HEK293 (cell line): ENCODE results near the gene IL1RL2.

Experiments used
- CTCF ChIA-PET: fragments of 350-600 bp; formaldehyde crosslinking; extraction: SDS; loops from one replicate; lab custom pipeline; 2021; ENCODE audit warnings: antibody characterized with exemption; lab: Yijun Ruan, JAX
- POLR2A ChIA-PET: fragments of 300-600 bp; formaldehyde crosslinking; extraction: SDS; loops from one replicate; lab custom pipeline; 2020; ENCODE audit warnings: antibody characterized with exemption, inconsistent platforms; lab: Yijun Ruan, JAX
- H3K27ac ChIP-seq: fragments of 200-500 bp; sonication (Bioruptor generic); 2 replicates; pipeline ENCODE4 v1.5.1; 2014; ENCODE audit warnings: low read depth, low read length, control low read depth, inconsistent platforms; ENCODE audit errors: extremely low read depth
- H3K36me3 ChIP-seq, 2 experiments: fragments of 200-500 bp in 1 of 2; sonication (Bioruptor generic) in 1 of 2; 1 replicate in 1 of 2; 2 replicates in 1 of 2; pipeline ENCODE4 v1.5.1; 2014 to 2017; ENCODE audit warnings: inconsistent platforms in 2 of 2, low read length in 2 of 2; ENCODE audit not compliant: control insufficient read depth in 2 of 2, insufficient read depth in 1 of 2
- H3K4me1 ChIP-seq: fragments of 200-500 bp; sonication (Bioruptor generic); 2 replicates; pipeline ENCODE4 v1.5.1; 2014; ENCODE audit warnings: mild to moderate bottlenecking, low read length, inconsistent platforms; ENCODE audit not compliant: control insufficient read depth, insufficient read depth
- H3K4me3 ChIP-seq: 2 replicates; pipeline ENCODE4 v1.5.1; 2011; ENCODE audit warnings: low read depth, mild to moderate bottlenecking, control low read depth, low read length, moderate library complexity
- H3K9me3 ChIP-seq: fragments of 200-500 bp; sonication (Bioruptor generic); 2 replicates; pipeline ENCODE4 v1.5.1; 2014; ENCODE audit warnings: low read depth, low read length, inconsistent platforms; ENCODE audit not compliant: control insufficient read depth, insufficient read depth
- BCL11A ChIP-seq: fragments of 450-650 bp; formaldehyde crosslinking; IDR thresholded peaks from 2 replicates; pipeline ENCODE4 v1.5.1; 2016; ENCODE audit warnings: low read depth, missing biosample characterization, missing genetic modification characterization
- HOXC10 ChIP-seq: sonication (generic); formaldehyde crosslinking; IDR thresholded peaks from 2 replicates; pipeline ENCODE4 v1.8.1; 2023; ENCODE audit warnings: mild to moderate bottlenecking, missing genetic modification reagents
- HOXD13 ChIP-seq: sonication (generic); formaldehyde crosslinking; IDR thresholded peaks from 2 replicates; pipeline ENCODE4 v1.8.0; 2022; ENCODE audit warnings: missing genetic modification reagents, borderline replicate concordance
- OSR2 ChIP-seq: fragments of 450-650 bp; formaldehyde crosslinking; IDR thresholded peaks from 2 replicates; pipeline ENCODE4 v1.5.1; 2016; ENCODE audit warnings: missing biosample characterization, missing genetic modification characterization
- SALL2 ChIP-seq: fragments of 450-650 bp; formaldehyde crosslinking; IDR thresholded peaks from 2 replicates; pipeline ENCODE4 v1.5.0; 2017; ENCODE audit warnings: missing biosample characterization, mild to moderate bottlenecking, missing genetic modification characterization, borderline replicate concordance
- SCRT1 ChIP-seq: fragments of 450-650 bp; formaldehyde crosslinking; IDR thresholded peaks from 2 replicates; pipeline ENCODE4 v1.5.1; 2016; ENCODE audit warnings: missing biosample characterization, missing genetic modification characterization, borderline replicate concordance
- SETDB1 ChIP-seq: IDR thresholded peaks from one replicate; pipeline ENCODE4 v1.6.1; 2017; ENCODE audit warnings: mild to moderate bottlenecking, low read length, moderate library complexity, mixed read lengths; ENCODE audit not compliant: insufficient read length
- WT1 ChIP-seq: fragments of 450-650 bp; formaldehyde crosslinking; IDR thresholded peaks from 2 replicates; pipeline ENCODE4 v1.5.1; 2016; ENCODE audit warnings: missing biosample characterization, missing genetic modification characterization
- ZBTB20 ChIP-seq: fragments of 450-650 bp; formaldehyde crosslinking; IDR thresholded peaks from 2 replicates; pipeline ENCODE4 v1.5.1; 2016; ENCODE audit warnings: missing biosample characterization, missing genetic modification characterization
- ZNF157 ChIP-seq: fragments of 450-650 bp; formaldehyde crosslinking; IDR thresholded peaks from 2 replicates; pipeline ENCODE4 v1.5.1; 2016; ENCODE audit warnings: missing biosample characterization, missing genetic modification characterization
- ZNF211 ChIP-seq: fragments of 450-650 bp; formaldehyde crosslinking; IDR thresholded peaks from 2 replicates; pipeline ENCODE4 v1.5.1; 2016; ENCODE audit warnings: low read depth, missing biosample characterization, missing genetic modification characterization
- ZNF214 ChIP-seq: fragments of 450-650 bp; formaldehyde crosslinking; IDR thresholded peaks from 2 replicates; pipeline ENCODE4 v1.5.1; 2017; ENCODE audit warnings: missing biosample characterization, mild to moderate bottlenecking, missing genetic modification characterization, borderline replicate concordance
- ZNF292 ChIP-seq: fragments of 450-650 bp; formaldehyde crosslinking; IDR thresholded peaks from 2 replicates; pipeline ENCODE4 v1.5.1; 2016; ENCODE audit warnings: low read depth, missing biosample characterization, missing genetic modification characterization, borderline replicate concordance
- ZNF324 ChIP-seq: fragments of 450-650 bp; formaldehyde crosslinking; IDR thresholded peaks from 2 replicates; pipeline ENCODE4 v1.5.1; 2016; ENCODE audit warnings: missing biosample characterization, missing genetic modification characterization
- ZNF350 ChIP-seq: fragments of 450-650 bp; formaldehyde crosslinking; IDR thresholded peaks from 2 replicates; pipeline ENCODE4 v1.5.0; 2017; ENCODE audit warnings: missing biosample characterization, mild to moderate bottlenecking, missing genetic modification characterization
- ZNF354C ChIP-seq: fragments of 450-650 bp; formaldehyde crosslinking; IDR thresholded peaks from 2 replicates; pipeline ENCODE4 v1.5.1; 2016; ENCODE audit warnings: missing biosample characterization, missing genetic modification characterization, low read depth, borderline replicate concordance
- ZNF473 ChIP-seq: fragments of 450-650 bp; formaldehyde crosslinking; IDR thresholded peaks from 2 replicates; pipeline ENCODE4 v1.5.1; 2017; ENCODE audit warnings: missing biosample characterization, missing genetic modification characterization
- ZNF529 ChIP-seq: fragments of 450-650 bp; formaldehyde crosslinking; IDR thresholded peaks from 2 replicates; pipeline ENCODE4 v1.5.1; 2017; ENCODE audit warnings: missing genetic modification characterization, missing biosample characterization; ENCODE audit not compliant: insufficient replicate concordance
- ZNF658 ChIP-seq: fragments of 450-650 bp; formaldehyde crosslinking; IDR thresholded peaks from 2 replicates; pipeline ENCODE4; 2016; ENCODE audit warnings: missing biosample characterization, missing genetic modification characterization
- ZNF76 ChIP-seq: fragments of 450-650 bp; formaldehyde crosslinking; IDR thresholded peaks from 2 replicates; pipeline ENCODE4; 2016; ENCODE audit warnings: low read depth, missing biosample characterization, missing genetic modification characterization, borderline replicate concordance
- ZNF776 ChIP-seq: fragments of 450-650 bp; formaldehyde crosslinking; IDR thresholded peaks from 2 replicates; pipeline ENCODE4 v1.5.0; 2017; ENCODE audit warnings: missing biosample characterization, missing genetic modification characterization, borderline replicate concordance
- ZNF830 ChIP-seq: fragments of 450-650 bp; IDR thresholded peaks from 2 replicates; pipeline ENCODE4 v1.5.0; 2018; ENCODE audit warnings: missing biosample characterization, missing genetic modification characterization, low read depth, mild to moderate bottlenecking, moderate library complexity
- TF ChIP-seq, protein P1 (sequence below): fragments of 450-650 bp; formaldehyde crosslinking; IDR thresholded peaks from 2 replicates; pipeline ENCODE4 v1.5.1; 2016; ENCODE audit warnings: missing biosample characterization, missing genetic modification characterization

Gene IL1RL2

GRCh38 chr2:102268510-102269199, 81.8 kb downstream of the IL1RL2 start:
- ChIA-PET POLR2A (no interaction called here), CTCF (no interaction called here)
- no peak overlapping the region for H3K27ac ChIP-seq
- no peaks in the 10 kb centered on the region for H3K4me1 ChIP-seq
- no peaks in the 10 kb centered on the region for H3K36me3 ChIP-seq
- no peak overlapping the region for H3K4me3 ChIP-seq
- TF ChIP-seq BCL11A, result no peak
- no peak for TF ChIP-seq ZNF324 (tag by site-specific recombination)
- TF ChIP-seq ZNF354C (tag by site-specific recombination), result no peak
- no peak for TF ChIP-seq ZBTB20 (tag by site-specific recombination)
- TF ChIP-seq, protein P1, sequence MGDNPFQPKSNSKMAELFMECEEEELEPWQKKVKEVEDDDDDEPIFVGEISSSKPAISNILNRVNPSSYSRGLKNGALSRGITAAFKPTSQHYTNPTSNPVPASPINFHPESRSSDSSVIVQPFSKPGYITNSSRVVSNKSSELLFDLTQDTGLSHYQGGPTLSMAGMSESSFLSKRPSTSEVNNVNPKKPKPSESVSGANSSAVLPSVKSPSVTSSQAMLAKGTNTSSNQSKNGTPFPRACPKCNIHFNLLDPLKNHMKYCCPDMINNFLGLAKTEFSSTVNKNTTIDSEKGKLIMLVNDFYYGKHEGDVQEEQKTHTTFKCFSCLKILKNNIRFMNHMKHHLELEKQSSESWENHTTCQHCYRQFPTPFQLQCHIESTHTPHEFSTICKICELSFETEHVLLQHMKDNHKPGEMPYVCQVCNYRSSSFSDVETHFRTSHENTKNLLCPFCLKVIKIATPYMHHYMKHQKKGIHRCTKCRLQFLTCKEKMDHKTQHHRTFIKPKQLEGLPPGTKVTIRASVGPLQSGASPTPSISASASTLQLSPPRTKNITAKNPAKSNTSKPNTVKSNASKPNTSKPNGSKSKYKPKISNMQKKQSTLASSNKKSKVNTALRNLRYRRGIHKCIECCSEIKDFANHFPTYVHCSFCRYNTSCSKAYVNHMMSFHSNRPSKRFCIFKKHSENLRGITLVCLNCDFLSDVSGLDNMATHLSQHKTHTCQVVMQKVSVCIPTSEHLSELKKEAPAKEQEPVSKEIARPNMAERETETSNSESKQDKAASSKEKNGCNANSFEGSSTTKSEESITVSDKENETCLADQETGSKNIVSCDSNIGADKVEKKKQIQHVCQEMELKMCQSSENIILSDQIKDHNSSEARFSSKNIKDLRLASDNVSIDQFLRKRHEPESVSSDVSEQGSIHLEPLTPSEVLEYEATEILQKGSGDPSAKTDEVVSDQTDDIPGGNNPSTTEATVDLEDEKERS (tag by site-specific recombination), result no peak
- TF ChIP-seq ZNF157 (tag by site-specific recombination), result no peak
- TF ChIP-seq, all 188 proteins: peak for 0
- H3K9me3 ChIP-seq, result no peaks in the 10 kb centered on the region

DNA sequence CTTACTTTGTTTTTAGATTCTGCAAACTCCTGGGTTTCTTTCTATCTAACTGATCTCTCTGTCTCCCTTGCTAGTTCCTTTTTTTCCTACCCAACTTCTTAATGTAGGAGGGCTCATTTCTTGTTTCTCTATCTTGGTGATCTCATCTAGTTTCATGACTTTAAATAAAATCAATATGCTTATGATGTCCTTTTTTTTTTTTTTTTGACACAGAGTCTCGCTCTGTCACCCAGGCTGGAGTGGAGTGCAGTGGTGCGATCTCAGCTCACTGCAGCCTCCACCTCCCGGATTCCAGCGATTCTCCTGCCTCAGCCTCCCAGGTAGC, 82.3 kb downstream of the IL1RL2 start:
- POLR2A ChIA-PET, result no interaction called here
- TF ChIP-seq ZNF324 (tag by site-specific recombination), result no peak
- TF ChIP-seq OSR2 (tag by site-specific recombination), result no peak
- TF ChIP-seq ZNF76, result no peak
- TF ChIP-seq ZNF350 (tag by site-specific recombination), result no peak
- no peak for TF ChIP-seq SALL2 (tag by site-specific recombination)
- TF ChIP-seq ZNF292 (tag by site-specific recombination), result no peak
- TF ChIP-seq WT1 (tag by site-specific recombination), result no peak
- TF ChIP-seq ZNF658 (tag by site-specific recombination), result no peak
- no peak for TF ChIP-seq ZNF211
- TF ChIP-seq ZNF529, result no peak
- TF ChIP-seq ZNF473 (tag by site-specific recombination), result no peak
- TF ChIP-seq HOXD13, result no peak
- TF ChIP-seq ZNF776, result no peak
- no peak for TF ChIP-seq ZNF214 (tag by site-specific recombination)
- TF ChIP-seq, protein P1 (tag by site-specific recombination), result no peak
- TF ChIP-seq SETDB1, result no peak
- TF ChIP-seq HOXC10, result no peak
- TF ChIP-seq SCRT1 (tag by site-specific recombination), result no peak
- no peak for TF ChIP-seq ZNF830 (tag by site-specific recombination)
- Histone ChIP-seq H3K9me3 (no peaks in the 10 kb centered on the region), H3K27ac (no peak overlapping the region), H3K4me3 (no peak overlapping the region), H3K36me3 (no peaks in the 10 kb centered on the region), H3K4me1 (no peaks in the 10 kb centered on the region)
- CTCF ChIA-PET, result no interaction called here
